ENCODE results near the gene ADGRL2.

Gene ADGRL2

GRCh38 chr1:81950591-81951244, 150.0 kb downstream of the ADGRL2 start:
- ATAC-seq, result no peak
- Mint-ChIP-seq H3K9me3 (no peaks in the 10 kb centered on the region), H3K27me3 (no peaks in the 10 kb centered on the region), H3K36me3 (no peaks in the 10 kb centered on the region), H3K27ac (no peak overlapping the region), H3K4me1 (no peaks in the 10 kb centered on the region), H3K4me3 (no peak overlapping the region)

DNA sequence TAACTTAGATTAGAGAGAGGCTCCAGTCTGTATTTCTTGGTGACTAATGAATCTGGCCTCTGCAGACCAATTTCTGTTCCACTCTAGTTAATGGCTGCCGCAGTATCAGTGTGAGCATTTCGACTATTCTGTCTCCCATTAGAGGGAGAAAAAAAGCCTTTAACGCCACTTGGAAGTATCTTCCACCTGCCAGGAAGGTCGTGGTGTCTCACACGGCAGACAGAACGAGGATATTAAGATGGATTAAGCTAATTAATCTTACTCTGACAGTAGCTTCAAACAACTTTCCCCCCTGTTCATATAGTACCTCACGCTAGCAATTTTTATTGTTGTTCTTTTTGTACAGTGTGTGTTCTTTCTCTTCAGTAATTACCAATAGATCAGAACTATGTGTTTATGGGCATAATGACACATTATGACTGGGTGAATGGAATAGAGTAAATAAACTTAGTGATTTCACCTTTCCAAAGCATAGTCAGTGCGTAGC, 153.8 kb downstream of the ADGRL2 start:
- H3K36me3 Mint-ChIP-seq, result no peaks in the 10 kb centered on the region
- no peaks in the 10 kb centered on the region for H3K27me3 Mint-ChIP-seq
- no peaks in the 10 kb centered on the region for H3K9me3 Mint-ChIP-seq
- H3K4me3 Mint-ChIP-seq, result no peak overlapping the region
- no peak overlapping the region for H3K27ac Mint-ChIP-seq
- no peak for ATAC-seq
- H3K4me1 Mint-ChIP-seq, result no peaks in the 10 kb centered on the region

DNA sequence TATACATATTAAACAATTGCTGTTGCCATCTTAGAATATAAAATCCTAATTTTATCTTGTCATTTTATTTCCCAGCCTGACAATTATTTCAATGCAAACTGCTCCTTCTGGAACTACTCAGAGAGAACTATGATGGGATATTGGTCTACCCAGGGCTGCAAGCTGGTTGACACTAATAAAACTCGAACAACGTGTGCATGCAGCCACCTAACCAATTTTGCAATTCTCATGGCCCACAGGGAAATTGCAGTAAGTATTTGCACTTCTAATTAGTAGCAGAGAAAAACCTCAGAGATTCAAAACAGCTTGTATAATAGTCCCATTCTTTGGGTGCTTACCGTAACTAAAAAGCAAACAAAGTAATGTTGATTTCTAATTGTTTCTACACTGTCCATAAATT, 167.2 kb downstream of the ADGRL2 start:
- no peak overlapping the region for H3K4me3 Mint-ChIP-seq
- H3K27ac Mint-ChIP-seq, result no peak overlapping the region
- H3K9me3 Mint-ChIP-seq, result no peaks in the 10 kb centered on the region
- H3K4me1 Mint-ChIP-seq, result no peaks in the 10 kb centered on the region
- H3K27me3 Mint-ChIP-seq, result no peaks in the 10 kb centered on the region
- ATAC-seq, result no peak
- no peaks in the 10 kb centered on the region for H3K36me3 Mint-ChIP-seq

DNA sequence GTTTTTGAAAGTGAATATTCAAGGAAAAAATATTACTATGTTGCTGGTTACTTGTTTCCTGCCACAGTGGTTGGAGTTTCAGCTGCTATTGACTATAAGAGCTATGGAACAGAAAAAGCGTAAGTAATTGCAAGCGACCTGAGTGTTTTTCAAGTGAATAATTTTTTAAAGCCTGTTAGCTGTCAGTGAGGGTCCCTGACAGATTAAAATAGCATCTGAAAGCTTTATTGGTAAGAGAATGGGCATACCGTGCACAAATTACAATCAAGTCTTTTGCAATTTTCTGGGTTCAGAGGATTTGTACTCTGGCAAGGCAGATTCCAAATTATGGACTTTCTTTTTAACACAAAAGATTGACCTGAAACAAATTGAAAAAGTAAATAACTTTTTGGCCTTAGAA, 169.7 kb downstream of the ADGRL2 start:
- H3K9me3 Mint-ChIP-seq, result no peaks in the 10 kb centered on the region
- H3K4me1 Mint-ChIP-seq, result no peaks in the 10 kb centered on the region
- H3K4me3 Mint-ChIP-seq, result no peak overlapping the region
- no peak for ATAC-seq
- H3K27ac Mint-ChIP-seq, result no peak overlapping the region
- no peaks in the 10 kb centered on the region for H3K27me3 Mint-ChIP-seq
- H3K36me3 Mint-ChIP-seq, result no peaks in the 10 kb centered on the region

DNA sequence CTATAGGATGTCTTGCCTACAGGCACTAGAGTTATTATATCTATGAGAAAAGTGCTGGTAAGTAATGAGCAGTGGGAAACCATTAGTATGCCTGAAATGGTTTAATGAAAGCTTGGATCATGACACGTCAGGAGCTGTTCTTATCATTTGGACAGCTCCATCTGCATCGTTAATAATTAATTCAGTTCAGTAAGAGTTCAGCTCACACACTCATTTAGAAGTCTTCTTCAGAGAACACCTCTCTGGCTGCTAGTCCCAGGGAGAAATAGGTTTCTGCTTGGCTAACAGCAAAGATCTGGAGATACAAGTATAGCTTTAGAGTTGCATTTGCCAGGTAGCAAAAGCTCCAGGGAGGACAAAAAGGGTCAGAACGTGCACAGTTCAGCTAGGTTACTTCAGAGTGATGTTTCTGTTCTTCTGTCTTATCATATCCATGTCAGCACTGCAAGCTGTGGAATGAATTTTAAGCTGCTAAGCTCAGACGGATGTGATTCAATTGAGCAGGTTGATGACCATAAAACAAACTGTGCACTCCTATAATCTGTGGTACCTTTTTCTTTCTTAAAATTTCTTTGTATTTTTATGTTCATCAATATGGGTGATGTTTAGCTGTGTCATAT, 173.6 kb downstream of the ADGRL2 start:
- H3K27me3 Mint-ChIP-seq, result no peaks in the 10 kb centered on the region
- H3K4me3 Mint-ChIP-seq, result no peak overlapping the region
- no peak overlapping the region for H3K27ac Mint-ChIP-seq
- ATAC-seq, result no peak
- no peaks in the 10 kb centered on the region for H3K9me3 Mint-ChIP-seq
- no peaks in the 10 kb centered on the region for H3K36me3 Mint-ChIP-seq
- H3K4me1 Mint-ChIP-seq, result no peaks in the 10 kb centered on the region

- ATAC-seq, result no peak
- H3K9me3 Mint-ChIP-seq, result no peaks in the 10 kb centered on the region
- H3K27ac Mint-ChIP-seq, result no peak overlapping the region
- H3K36me3 Mint-ChIP-seq, result no peaks in the 10 kb centered on the region
- H3K4me3 Mint-ChIP-seq, result no peak overlapping the region
- H3K27me3 Mint-ChIP-seq, result no peaks in the 10 kb centered on the region
- H3K4me1 Mint-ChIP-seq, result no peaks in the 10 kb centered on the region
These were observed 174.3 kb downstream of the ADGRL2 start for GRCh38 chr1:81974883-81975555.

DNA sequence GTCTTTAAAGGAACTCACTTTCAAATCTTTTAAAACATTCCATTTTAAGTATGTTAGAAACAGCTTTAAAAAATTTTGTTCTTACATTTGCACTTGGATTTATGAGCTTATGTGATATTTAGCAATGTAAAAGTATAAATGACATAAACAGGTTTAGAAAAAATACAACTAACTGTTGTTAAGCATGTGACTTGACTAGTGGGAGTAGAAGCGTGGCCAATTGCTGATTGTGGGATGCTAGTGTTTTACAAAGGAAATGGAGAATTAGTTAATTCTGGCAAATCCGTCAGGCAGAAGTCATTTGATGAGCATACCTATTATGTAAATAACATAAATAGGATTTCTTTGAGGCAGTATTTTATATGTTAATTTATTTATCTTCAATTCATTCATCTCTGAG, 175.8 kb downstream of the ADGRL2 start:
- no peak overlapping the region for H3K4me3 Mint-ChIP-seq
- H3K27me3 Mint-ChIP-seq, result no peaks in the 10 kb centered on the region
- no peak overlapping the region for H3K27ac Mint-ChIP-seq
- no peaks in the 10 kb centered on the region for H3K9me3 Mint-ChIP-seq
- no peaks in the 10 kb centered on the region for H3K36me3 Mint-ChIP-seq
- H3K4me1 Mint-ChIP-seq, result no peaks in the 10 kb centered on the region
- ATAC-seq, result no peak

DNA sequence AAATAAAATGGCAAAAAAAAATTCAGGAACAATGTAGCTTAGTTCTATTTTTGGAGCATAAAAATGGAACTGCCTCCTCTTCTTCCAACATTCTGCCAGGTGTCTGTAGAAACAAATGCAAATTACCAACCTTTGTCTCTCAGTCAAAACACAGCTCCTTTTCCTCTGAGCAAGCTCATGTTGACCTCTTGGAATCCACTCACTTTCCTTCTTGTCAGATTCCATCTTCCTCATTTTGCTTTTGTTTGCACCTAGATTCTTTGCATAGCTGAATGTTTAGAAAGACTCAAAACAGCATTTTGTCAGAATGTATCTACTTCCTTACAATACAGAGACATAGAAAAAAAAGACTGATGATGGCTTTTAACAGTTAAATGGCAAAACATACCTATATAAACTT, 178.2 kb downstream of the ADGRL2 start:
- no peak overlapping the region for H3K4me3 Mint-ChIP-seq

DNA sequence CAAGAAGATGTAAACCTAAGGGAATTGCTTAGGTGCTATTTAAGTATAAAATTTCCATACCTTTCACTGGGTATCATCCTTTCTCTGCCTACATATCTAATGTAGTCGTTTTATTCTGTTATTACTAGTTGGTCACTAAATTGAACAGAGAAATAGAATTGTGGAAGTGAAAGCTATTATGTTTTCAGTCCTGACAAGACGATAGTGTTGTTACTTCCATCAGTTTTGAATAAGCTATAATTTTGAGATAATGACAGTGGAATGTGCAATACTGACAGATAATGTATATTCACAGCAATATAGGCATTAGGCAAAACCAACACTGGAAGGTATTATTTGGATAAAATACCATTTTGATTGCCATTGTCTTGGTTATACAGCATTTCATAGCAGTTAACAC, 181.8 kb downstream of the ADGRL2 start:
- no peaks in the 10 kb centered on the region for H3K4me1 Mint-ChIP-seq
- ATAC-seq, result no peak
- H3K36me3 Mint-ChIP-seq, result no peaks in the 10 kb centered on the region
- H3K27ac Mint-ChIP-seq, result no peak overlapping the region
- H3K4me3 Mint-ChIP-seq, result no peak overlapping the region
- H3K9me3 Mint-ChIP-seq, result no peaks in the 10 kb centered on the region
- H3K27me3 Mint-ChIP-seq, result no peaks in the 10 kb centered on the region

More for the DNA sequence above, 178.2 kb downstream of the ADGRL2 start:
- H3K9me3 Mint-ChIP-seq, result no peaks in the 10 kb centered on the region
- H3K36me3 Mint-ChIP-seq, result no peaks in the 10 kb centered on the region
- H3K27me3 Mint-ChIP-seq, result no peaks in the 10 kb centered on the region
- H3K4me1 Mint-ChIP-seq, result no peaks in the 10 kb centered on the region
- no peak for ATAC-seq
- H3K27ac Mint-ChIP-seq, result no peak overlapping the region

- no peaks in the 10 kb centered on the region for H3K27me3 Mint-ChIP-seq
- H3K9me3 Mint-ChIP-seq, result no peaks in the 10 kb centered on the region
- H3K36me3 Mint-ChIP-seq, result no peaks in the 10 kb centered on the region
- H3K4me3 Mint-ChIP-seq, result no peak overlapping the region
- ATAC-seq, result no peak
- H3K27ac Mint-ChIP-seq, result no peak overlapping the region
- H3K4me1 Mint-ChIP-seq, result no peaks in the 10 kb centered on the region
These were observed 188.8 kb downstream of the ADGRL2 start for GRCh38 chr1:81989524-81989923.

- Mint-ChIP-seq H3K4me3 (no peak overlapping the region), H3K36me3 (no peaks in the 10 kb centered on the region), H3K27me3 (no peaks in the 10 kb centered on the region), H3K9me3 (no peaks in the 10 kb centered on the region), H3K27ac (no peak overlapping the region), H3K4me1 (no peaks in the 10 kb centered on the region)
- no peak for ATAC-seq
These were observed 189.5 kb downstream of the ADGRL2 start for GRCh38 chr1:81990241-81990640.

DNA sequence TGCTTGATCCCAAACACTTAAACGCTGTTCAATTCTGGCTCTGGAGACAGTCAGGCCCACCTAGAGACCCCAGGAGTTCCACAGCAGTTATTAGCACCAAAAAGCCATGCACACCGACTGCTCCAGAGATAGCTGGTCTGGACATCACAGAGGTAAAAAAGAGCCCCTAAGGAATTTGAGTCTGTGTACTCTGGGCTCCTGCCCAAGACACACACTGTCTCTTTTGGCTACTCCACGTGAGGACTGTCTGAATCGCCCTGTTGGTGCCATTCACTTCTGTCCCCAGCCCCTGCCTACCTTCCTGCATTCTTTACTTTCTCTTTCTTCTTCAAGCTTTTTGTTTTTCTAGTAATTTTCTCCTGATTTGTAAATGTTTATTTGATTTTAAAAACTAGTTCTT, 197.4 kb downstream of the ADGRL2 start:
- Mint-ChIP-seq H3K27ac (no peak overlapping the region), H3K9me3 (no peaks in the 10 kb centered on the region), H3K4me3 (no peak overlapping the region), H3K36me3 (no peaks in the 10 kb centered on the region), H3K27me3 (no peaks in the 10 kb centered on the region), H3K4me1 (no peaks in the 10 kb centered on the region)
- no peak for ATAC-seq

DNA sequence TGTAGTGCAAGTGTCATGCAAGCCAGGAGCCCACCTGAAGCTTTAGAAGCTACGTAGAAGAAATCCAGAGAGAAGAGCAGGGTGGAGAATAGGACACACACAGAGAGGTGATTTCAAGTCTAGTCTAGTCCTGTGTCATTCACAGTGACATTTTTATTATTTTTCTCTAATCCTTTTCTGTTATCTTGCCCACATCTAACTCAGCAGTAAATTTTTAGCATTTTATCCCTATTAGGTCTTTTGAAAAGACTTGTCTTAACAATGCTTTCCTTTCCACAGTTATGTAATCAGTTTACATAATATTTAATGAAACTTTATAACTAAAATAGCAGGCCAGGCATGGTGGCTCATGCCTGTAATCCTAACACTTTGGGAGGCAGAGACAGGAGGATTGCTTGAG, 198.6 kb downstream of the ADGRL2 start:
- no peaks in the 10 kb centered on the region for H3K27me3 Mint-ChIP-seq
- H3K27ac Mint-ChIP-seq, result no peak overlapping the region
- no peaks in the 10 kb centered on the region for H3K9me3 Mint-ChIP-seq
- no peaks in the 10 kb centered on the region for H3K4me1 Mint-ChIP-seq
- ATAC-seq, result no peak
- H3K36me3 Mint-ChIP-seq, result no peaks in the 10 kb centered on the region
- no peak overlapping the region for H3K4me3 Mint-ChIP-seq

DNA sequence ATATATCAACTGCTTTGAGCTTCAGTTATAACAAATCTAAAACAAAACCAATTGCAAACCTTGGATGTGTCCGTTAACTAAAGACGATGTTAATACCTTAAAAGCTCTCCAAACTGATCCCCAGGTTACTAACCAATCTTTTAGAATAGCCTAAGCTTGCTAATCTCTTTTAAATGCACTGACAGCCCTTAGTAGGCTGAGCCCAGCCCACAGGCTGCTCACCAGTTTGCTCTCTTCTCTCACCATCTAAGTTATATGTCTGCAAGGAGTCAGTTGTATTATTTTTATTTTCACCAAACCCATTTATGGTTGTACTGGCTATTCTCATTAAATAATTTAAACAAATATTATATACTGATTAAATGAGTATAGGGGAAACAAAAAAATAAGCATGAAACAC, 199.5 kb downstream of the ADGRL2 start:
- no peak overlapping the region for H3K4me3 Mint-ChIP-seq
- H3K27ac Mint-ChIP-seq, result no peak overlapping the region
- H3K9me3 Mint-ChIP-seq, result no peaks in the 10 kb centered on the region
- ATAC-seq, result no peak
- no peaks in the 10 kb centered on the region for H3K4me1 Mint-ChIP-seq
- no peaks in the 10 kb centered on the region for H3K36me3 Mint-ChIP-seq
- no peaks in the 10 kb centered on the region for H3K27me3 Mint-ChIP-seq

GRCh38 chr1:82001345-82001744, 200.6 kb downstream of the ADGRL2 start:
- Mint-ChIP-seq H3K4me3 (no peak overlapping the region), H3K9me3 (no peaks in the 10 kb centered on the region), H3K4me1 (no peaks in the 10 kb centered on the region), H3K27me3 (no peaks in the 10 kb centered on the region), H3K27ac (no peak overlapping the region), H3K36me3 (no peaks in the 10 kb centered on the region)
- no peak for ATAC-seq

DNA sequence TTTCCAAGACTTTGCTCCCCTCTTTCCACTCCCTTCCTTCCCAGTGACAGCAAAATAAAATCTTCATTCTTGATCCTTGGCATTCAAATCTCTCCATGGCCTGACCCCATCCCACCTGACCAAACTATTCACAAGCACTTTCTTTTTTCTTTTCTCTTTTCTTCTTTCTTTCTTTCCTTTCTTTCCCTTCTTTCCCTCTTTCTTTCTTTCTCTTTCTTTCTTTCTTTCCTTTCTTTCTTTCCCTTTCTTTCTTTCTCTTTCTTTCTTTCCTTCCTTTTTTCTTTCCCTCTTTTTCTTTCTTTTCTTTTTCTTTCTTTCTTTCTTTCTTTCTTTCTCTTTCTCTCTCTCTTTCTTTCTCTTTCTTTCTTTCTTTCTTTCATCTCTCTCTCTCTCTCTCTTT, 207.1 kb downstream of the ADGRL2 start:
- no peaks in the 10 kb centered on the region for H3K9me3 Mint-ChIP-seq
- no peaks in the 10 kb centered on the region for H3K36me3 Mint-ChIP-seq
- H3K27ac Mint-ChIP-seq, result no peak overlapping the region
- no peaks in the 10 kb centered on the region for H3K4me1 Mint-ChIP-seq
- no peaks in the 10 kb centered on the region for H3K27me3 Mint-ChIP-seq
- no peak overlapping the region for H3K4me3 Mint-ChIP-seq
- ATAC-seq, result no peak
